HCT116 (cell line): Measurements from ENCODE around the gene ZFP36L2.

Experiments used
- ATF3 ChIP-seq: IDR thresholded peaks from 2 replicates; pipeline ENCODE4 v1.6.1; 2012
- CTCF ChIP-seq, 3 experiments: fragments of 200-600 bp in 1 of 3; sonication (generic) in 1 of 3; IDR thresholded peaks in 2 of 3; conservative IDR thresholded peaks in 1 of 3; 2 replicates each; pipeline ENCODE4 v1.5.1; 2012 to 2017; ENCODE audit warnings: low read depth in 2 of 3, low read length in 2 of 3, antibody characterized with exemption in 1 of 3, borderline replicate concordance in 1 of 3, control low read depth in 1 of 3, mild to moderate bottlenecking in 1 of 3, mixed read lengths in 1 of 3, mixed run types in 1 of 3, moderate library complexity in 1 of 3; ENCODE audit not compliant: insufficient read depth in 1 of 3
- EGR1 ChIP-seq: IDR thresholded peaks from 2 replicates; pipeline ENCODE4 v1.6.1; 2012; ENCODE audit warnings: low read depth
- EZH2phosphoT487 ChIP-seq: fragments of 200-600 bp; IDR thresholded peaks from 2 replicates; pipeline ENCODE4 v1.6.1; 2018; ENCODE audit warnings: antibody characterized with exemption, borderline replicate concordance
- FOSL1 ChIP-seq: IDR thresholded peaks from 2 replicates; pipeline ENCODE4 v1.6.1; 2012; ENCODE audit warnings: low read depth
- POLR2AphosphoS5 ChIP-seq: IDR thresholded peaks from 2 replicates; pipeline ENCODE4 v1.6.1; 2011; ENCODE audit warnings: mild to moderate bottlenecking, low read depth, low read length, moderate library complexity
- RAD21 ChIP-seq: IDR thresholded peaks from 2 replicates; pipeline ENCODE4 v1.6.1; 2012; ENCODE audit warnings: low read depth, mild to moderate bottlenecking
- SIN3A ChIP-seq: IDR thresholded peaks from 2 replicates; pipeline ENCODE4 v1.6.1; 2012; ENCODE audit warnings: low read depth
- SP1 ChIP-seq: IDR thresholded peaks from 2 replicates; pipeline ENCODE4 v1.6.1; 2012; ENCODE audit warnings: low read depth
- YY1 ChIP-seq: IDR thresholded peaks from 2 replicates; pipeline ENCODE4 v1.6.1; 2011; ENCODE audit warnings: low read length, low read depth, moderate library complexity, mild to moderate bottlenecking; ENCODE audit not compliant: insufficient replicate concordance; ENCODE audit errors: extremely low read depth
- ZFX ChIP-seq: fragments of 450-650 bp; IDR thresholded peaks from 2 replicates; pipeline ENCODE4 v1.6.1; 2017
- ZNF274 ChIP-seq: fragments of 200-500 bp; sonication (Bioruptor generic); IDR thresholded peaks from 2 replicates; pipeline ENCODE4 v1.6.1; 2014; ENCODE audit warnings: mild to moderate bottlenecking, low read depth, low read length, inconsistent platforms

GRCh38 chr2:43266711-43267111 is 40.3 kb upstream of the ZFP36L2 start:
- no peak for TF ChIP-seq RAD21
- TF ChIP-seq CTCF (IDR thresholded peaks at IDR 0.05 in 2 of 3, conservative IDR thresholded peaks at IDR 0.05 in 1 of 3; ENCODE audit: borderline replicate concordance in 1 of 3, insufficient read depth in 1 of 3, low read depth in 2 of 3, low read length in 2 of 3): no peak
- no peak for TF ChIP-seq YY1
- TF ChIP-seq EZH2phosphoT487: no peak
- no peak for TF ChIP-seq ATF3
- no peak for TF ChIP-seq SIN3A
- TF ChIP-seq ZFX: no peak
- no peak for TF ChIP-seq EGR1
- TF ChIP-seq ZNF274: no peak
- no peak for TF ChIP-seq FOSL1
- TF ChIP-seq SP1: no peak
- no peak for TF ChIP-seq POLR2AphosphoS5
